Trophoblast cell (in vitro differentiated cells and primary cell): ENCODE data around the gene SOX11.

Source experiments
- DNase-seq, 2 donors: peaks; one replicate each; pipeline ENCODE4 v3.0.0-alpha.2; 2016
- H2AFZ ChIP-seq: 2 replicates; pipeline ENCODE4 v1.6.1; 2013; ENCODE audit warnings: low read length, moderate library complexity, mild to moderate bottlenecking; ENCODE audit not compliant: insufficient read depth, poor library complexity
- H2AK5ac ChIP-seq: 2 replicates; pipeline ENCODE4 v1.6.1; 2013; ENCODE audit warnings: mild to moderate bottlenecking, low read length
- H2BK120ac ChIP-seq: 2 replicates; pipeline ENCODE4 v1.6.1; 2013; ENCODE audit warnings: low read length, mild to moderate bottlenecking, moderate library complexity; ENCODE audit not compliant: insufficient read depth, poor library complexity
- H2BK12ac ChIP-seq: 2 replicates; pipeline ENCODE4 v1.6.1; 2013; ENCODE audit warnings: mild to moderate bottlenecking, low read length, moderate library complexity
- H2BK5ac ChIP-seq: 2 replicates; pipeline ENCODE4 v1.6.1; 2013; ENCODE audit warnings: low read length, low read depth, moderate library complexity, mild to moderate bottlenecking; ENCODE audit not compliant: poor library complexity
- H3K14ac ChIP-seq: 2 replicates; pipeline ENCODE4 v1.6.1; 2013; ENCODE audit warnings: mild to moderate bottlenecking, low read length
- H3K18ac ChIP-seq: 2 replicates; pipeline ENCODE4 v1.6.1; 2013; ENCODE audit warnings: mild to moderate bottlenecking, low read length
- H3K23ac ChIP-seq: 2 replicates; pipeline ENCODE4 v1.6.1; 2013; ENCODE audit warnings: low read length
- H3K27ac ChIP-seq: 2 replicates; pipeline ENCODE4 v1.5.1; 2013; ENCODE audit warnings: low read depth, mild to moderate bottlenecking, inconsistent platforms, low read length, moderate library complexity
- H3K27me3 ChIP-seq: 2 replicates; pipeline ENCODE4 v1.6.1; 2013; ENCODE audit warnings: inconsistent platforms, mild to moderate bottlenecking, low read length, moderate library complexity; ENCODE audit not compliant: insufficient read depth
- H3K36me3 ChIP-seq, 2 experiments: 1 replicate in 1 of 2; 2 replicates in 1 of 2; pipeline ENCODE4 v1.6.1; 2013; ENCODE audit warnings: low read length in 2 of 2, mild to moderate bottlenecking in 2 of 2, moderate library complexity in 1 of 2; ENCODE audit not compliant: insufficient read depth in 2 of 2, control insufficient read depth in 1 of 2
- H3K4ac ChIP-seq: 2 replicates; pipeline ENCODE4 v1.6.1; 2013; ENCODE audit warnings: low read depth, mild to moderate bottlenecking, low read length, moderate library complexity
- H3K4me1 ChIP-seq, 2 experiments: 1 replicate in 1 of 2; 2 replicates in 1 of 2; pipeline ENCODE4 v1.6.1; 2013; ENCODE audit warnings: low read length in 2 of 2, mild to moderate bottlenecking in 2 of 2, moderate library complexity in 1 of 2; ENCODE audit not compliant: insufficient read depth in 2 of 2, control insufficient read depth in 1 of 2
- H3K4me2 ChIP-seq: 2 replicates; pipeline ENCODE4 v1.6.1; 2013; ENCODE audit warnings: inconsistent platforms, mild to moderate bottlenecking, low read length, moderate library complexity
- H3K4me3 ChIP-seq: 2 replicates; pipeline ENCODE4 v1.5.1; 2013; ENCODE audit warnings: mild to moderate bottlenecking, low read depth, low read length, inconsistent platforms
- H3K79me1 ChIP-seq: one replicate; pipeline ENCODE4 v1.6.1; 2013; ENCODE audit warnings: low read length
- H3K79me2 ChIP-seq: 2 replicates; pipeline ENCODE4 v1.6.1; 2013; ENCODE audit warnings: low read length, mild to moderate bottlenecking; ENCODE audit not compliant: control insufficient read depth, insufficient read depth, poor library complexity
- H3K9ac ChIP-seq: 2 replicates; pipeline ENCODE4 v1.6.1; 2013; ENCODE audit warnings: mild to moderate bottlenecking, low read length
- H3K9me3 ChIP-seq: 2 replicates; pipeline ENCODE4 v1.6.1; 2013; ENCODE audit warnings: low read depth, mild to moderate bottlenecking, control low read depth, inconsistent platforms, low read length; ENCODE audit not compliant: insufficient read depth
- H4K12ac ChIP-seq: 2 replicates; pipeline ENCODE4 v1.6.1; 2013; ENCODE audit warnings: low read depth, mild to moderate bottlenecking, low read length, moderate library complexity
- H4K8ac ChIP-seq: 2 replicates; pipeline ENCODE4 v1.6.1; 2013; ENCODE audit warnings: low read depth, mild to moderate bottlenecking, low read length, moderate library complexity
- H4K91ac ChIP-seq: one replicate; pipeline ENCODE4 v1.6.1; 2013; ENCODE audit warnings: low read depth, mild to moderate bottlenecking, low read length, moderate library complexity
- whole genome bisulfite sequencing: extraction: QIAGEN DNeasy Blood & Tissue Kit; methylation state at CpG from one replicate; pipeline ENCODE4 v1.1.7; 2013; ENCODE audit warnings: missing lambda C conversion rate; ENCODE audit not compliant: insufficient read length, insufficient coverage; ENCODE audit errors: extremely low coverage; 5-methylcytosine and 5-hydroxymethylcytosine counted together

SOX11 gene

DNA sequence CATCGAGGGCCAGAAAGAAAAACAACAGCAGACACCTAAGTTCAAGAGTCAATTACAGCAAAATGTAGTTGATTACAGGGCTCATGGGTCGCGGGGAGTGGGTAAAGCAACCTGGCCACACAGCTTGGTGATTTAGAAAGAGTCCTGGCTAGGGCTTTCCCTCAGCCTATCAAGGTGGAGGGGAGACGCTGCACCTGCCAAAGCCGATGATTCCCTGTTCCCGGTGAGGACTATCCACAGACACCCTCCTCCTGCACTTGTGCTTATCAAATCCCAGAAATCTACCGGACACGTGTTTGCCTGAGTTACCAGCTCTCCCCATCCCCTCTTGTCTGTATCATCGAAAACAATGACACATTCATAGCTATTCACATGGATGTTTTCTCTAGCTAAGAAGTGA is 7.0 kb upstream of the SOX11 start:
- Histone ChIP-seq H3K79me1 (no peaks in the 10 kb centered on the region), H3K4me1 (no peaks in the 10 kb centered on the region), H2BK5ac (no peak overlapping the region), H3K14ac (no peak overlapping the region), H3K9ac (no peak overlapping the region), H2BK120ac (no peak overlapping the region), H4K12ac (no peak overlapping the region), H3K18ac (no peak overlapping the region), H4K91ac (no peak overlapping the region), H3K4me3 (no peak overlapping the region), H3K27me3 (no peaks in the 10 kb centered on the region), H2BK12ac (no peak overlapping the region), H3K4ac (no peak overlapping the region), H3K9me3 (no peaks in the 10 kb centered on the region), H3K23ac (no peak overlapping the region), H2AFZ (no peak overlapping the region), H4K8ac (no peak overlapping the region), H3K27ac (no peak overlapping the region), H3K36me3 (no peaks in the 10 kb centered on the region), H3K79me2 (no peaks in the 10 kb centered on the region), H3K4me2 (no peak overlapping the region), H2AK5ac (no peak overlapping the region)
- no CpG with 5 or more reads among the region's 9 CpGs for WGBS
- no peak for DNase-seq

DNA sequence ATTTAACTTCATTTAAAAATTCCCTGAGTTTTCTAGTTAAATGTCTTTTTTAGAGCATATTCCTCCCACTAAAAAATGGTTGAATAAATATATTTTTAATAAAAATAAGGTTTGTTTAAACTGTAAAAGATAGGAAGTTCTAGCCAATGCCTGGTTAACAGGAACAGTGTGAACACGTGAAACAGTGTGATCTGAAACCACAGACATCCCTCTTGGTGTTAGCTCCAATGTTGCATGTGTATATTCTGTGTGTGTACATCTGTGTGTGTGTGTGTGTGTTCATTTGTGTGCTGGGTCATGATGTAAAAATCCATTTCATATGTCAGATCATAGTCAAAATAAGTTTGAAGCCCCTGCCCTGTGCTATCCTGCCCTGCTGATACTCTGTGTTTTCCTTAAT is 6.1 kb upstream of the SOX11 start:
- Histone ChIP-seq H2BK5ac (no peak overlapping the region), H3K18ac (no peak overlapping the region), H4K91ac (no peak overlapping the region), H3K4me2 (no peak overlapping the region), H4K8ac (no peak overlapping the region), H3K36me3 (no peaks in the 10 kb centered on the region), H4K12ac (no peak overlapping the region), H3K9ac (no peak overlapping the region), H3K4ac (no peak overlapping the region), H2BK120ac (no peak overlapping the region), H3K23ac (no peak overlapping the region), H3K14ac (no peak overlapping the region), H2BK12ac (no peak overlapping the region), H3K9me3 (no peaks in the 10 kb centered on the region), H2AK5ac (no peak overlapping the region), H2AFZ (no peak overlapping the region), H3K27me3 (no peaks in the 10 kb centered on the region), H3K79me1 (peaks cover 3% of the 10 kb centered on the region), H3K27ac (no peak overlapping the region), H3K79me2 (peaks cover 1% of the 10 kb centered on the region), H3K4me3 (no peak overlapping the region), H3K4me1 (no peaks in the 10 kb centered on the region)
- no peak for DNase-seq
- no CpG with 5 or more reads among the region's 1 CpG for WGBS

DNA sequence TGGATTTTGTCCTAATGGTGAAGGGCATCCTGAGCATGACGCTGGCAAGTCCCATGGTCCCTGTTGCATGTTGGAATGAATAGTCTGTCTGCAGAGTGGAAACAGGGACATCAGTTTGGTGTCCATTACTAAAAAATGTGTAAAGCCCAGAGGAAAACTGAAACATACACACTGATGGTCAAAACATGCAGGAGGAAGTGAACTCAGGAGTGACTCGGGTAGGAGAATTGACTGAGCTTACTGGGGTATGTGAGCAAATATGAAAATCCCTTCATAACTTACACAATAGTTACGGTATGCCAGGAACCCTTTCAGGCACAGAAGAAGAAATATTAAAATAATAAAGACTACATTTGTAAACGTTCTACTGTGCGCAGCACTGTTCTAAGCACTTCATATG is 5.6 kb upstream of the SOX11 start:
- Histone ChIP-seq H3K4me2 (no peak overlapping the region), H2BK120ac (no peak overlapping the region), H2AK5ac (no peak overlapping the region), H3K4me1 (no peaks in the 10 kb centered on the region), H2AFZ (no peak overlapping the region), H3K79me2 (peaks cover 1% of the 10 kb centered on the region), H2BK12ac (no peak overlapping the region), H3K4me3 (no peak overlapping the region), H3K18ac (no peak overlapping the region), H3K23ac (no peak overlapping the region), H4K8ac (no peak overlapping the region), H3K9me3 (no peaks in the 10 kb centered on the region), H4K91ac (no peak overlapping the region), H3K27me3 (no peaks in the 10 kb centered on the region), H3K36me3 (no peaks in the 10 kb centered on the region), H3K14ac (no peak overlapping the region), H2BK5ac (no peak overlapping the region), H3K9ac (no peak overlapping the region), H3K4ac (no peak overlapping the region), H3K27ac (no peak overlapping the region), H4K12ac (no peak overlapping the region), H3K79me1 (peaks cover 5% of the 10 kb centered on the region)
- no CpG with 5 or more reads among the region's 5 CpGs for WGBS
- no peak for DNase-seq

DNA sequence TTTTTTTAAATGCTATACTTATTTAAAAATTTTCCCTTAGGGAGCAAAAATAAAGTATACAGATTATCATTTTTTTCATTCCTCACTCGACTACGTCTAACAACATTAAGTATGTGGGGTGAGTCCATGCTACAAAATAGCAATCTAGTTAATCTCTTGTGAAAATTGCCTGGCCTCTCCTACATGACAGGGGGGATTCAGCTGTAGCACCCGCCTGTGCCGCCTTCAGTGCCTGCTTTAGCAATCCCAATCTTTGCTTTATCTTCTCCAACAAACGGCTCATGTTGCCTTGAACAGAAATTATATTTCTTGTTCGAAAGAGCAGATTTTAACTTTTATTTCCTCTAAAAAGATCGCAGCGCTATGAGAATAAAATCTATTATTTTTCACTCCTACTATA is 2.4 kb upstream of the SOX11 start:
- DNase-seq = no peak
- Histone ChIP-seq H3K18ac (no peak overlapping the region), H3K27me3 (peaks cover 12% of the 10 kb centered on the region), H2BK12ac (no peak overlapping the region), H3K9ac (no peak overlapping the region), H4K91ac (no peak overlapping the region), H3K27ac (no peak overlapping the region), H3K36me3 (no peaks in the 10 kb centered on the region), H3K79me2 (peaks cover 14% of the 10 kb centered on the region), H3K23ac (no peak overlapping the region), H3K4me2 (no peak overlapping the region), H2AK5ac (no peak overlapping the region), H3K4me1 (peaks cover 2 to 4% of the 10 kb centered on the region in 2 experiments), H3K79me1 (peaks cover 17% of the 10 kb centered on the region), H3K4me3 (no peak overlapping the region), H3K9me3 (no peaks in the 10 kb centered on the region), H3K14ac (no peak overlapping the region), H2BK120ac (no peak overlapping the region), H3K4ac (no peak overlapping the region), H2BK5ac (no peak overlapping the region), H4K8ac (no peak overlapping the region), H2AFZ (no peak overlapping the region), H4K12ac (no peak overlapping the region)
- WGBS = no CpG with 5 or more reads among the region's 8 CpGs
